A549 treated with DMSO at 1 μM for 4 hours (cell line): Measurements from ENCODE around the gene ERI2. TPM values are rescaled to one million over a fixed set of nuclear protein-coding genes. Genes with fewer than 3 reads are reported as not detected.

Experiments used
- total RNA-seq: library from RNA; stranded (reverse); fragments of 200-300 nt; extraction: Qiagen RNA extraction; gene quantifications from 5 replicates; pipeline ENCODE4 v1.2.3, GENCODE V29; 2022; ENCODE audit warnings: low read depth

Gene ERI2, protein sequence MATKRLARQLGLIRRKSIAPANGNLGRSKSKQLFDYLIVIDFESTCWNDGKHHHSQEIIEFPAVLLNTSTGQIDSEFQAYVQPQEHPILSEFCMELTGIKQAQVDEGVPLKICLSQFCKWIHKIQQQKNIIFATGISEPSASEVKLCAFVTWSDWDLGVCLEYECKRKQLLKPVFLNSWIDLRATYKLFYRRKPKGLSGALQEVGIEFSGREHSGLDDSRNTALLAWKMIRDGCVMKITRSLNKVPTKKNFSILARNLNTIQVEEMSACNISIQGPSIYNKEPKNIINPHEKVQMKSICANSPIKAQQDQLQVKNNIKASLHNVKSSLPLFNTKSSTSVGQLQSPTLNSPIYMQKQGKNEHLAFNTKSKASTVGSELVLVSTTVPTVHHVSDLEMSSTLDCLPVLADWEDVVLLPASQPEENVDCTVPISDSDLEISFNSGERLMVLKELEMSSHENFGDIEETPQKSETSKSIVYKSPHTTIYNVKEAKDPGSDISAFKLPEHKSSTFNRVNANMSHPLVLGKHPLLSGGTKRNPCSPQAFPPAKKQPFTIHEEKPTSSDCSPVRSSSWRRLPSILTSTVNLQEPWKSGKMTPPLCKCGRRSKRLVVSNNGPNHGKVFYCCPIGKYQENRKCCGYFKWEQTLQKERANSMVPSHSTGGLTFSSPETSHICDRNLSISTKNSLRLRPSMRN
- total RNA-seq = 13.1 to 16.3 TPM (median 16.2 TPM) in 5 replicates

DNA sequence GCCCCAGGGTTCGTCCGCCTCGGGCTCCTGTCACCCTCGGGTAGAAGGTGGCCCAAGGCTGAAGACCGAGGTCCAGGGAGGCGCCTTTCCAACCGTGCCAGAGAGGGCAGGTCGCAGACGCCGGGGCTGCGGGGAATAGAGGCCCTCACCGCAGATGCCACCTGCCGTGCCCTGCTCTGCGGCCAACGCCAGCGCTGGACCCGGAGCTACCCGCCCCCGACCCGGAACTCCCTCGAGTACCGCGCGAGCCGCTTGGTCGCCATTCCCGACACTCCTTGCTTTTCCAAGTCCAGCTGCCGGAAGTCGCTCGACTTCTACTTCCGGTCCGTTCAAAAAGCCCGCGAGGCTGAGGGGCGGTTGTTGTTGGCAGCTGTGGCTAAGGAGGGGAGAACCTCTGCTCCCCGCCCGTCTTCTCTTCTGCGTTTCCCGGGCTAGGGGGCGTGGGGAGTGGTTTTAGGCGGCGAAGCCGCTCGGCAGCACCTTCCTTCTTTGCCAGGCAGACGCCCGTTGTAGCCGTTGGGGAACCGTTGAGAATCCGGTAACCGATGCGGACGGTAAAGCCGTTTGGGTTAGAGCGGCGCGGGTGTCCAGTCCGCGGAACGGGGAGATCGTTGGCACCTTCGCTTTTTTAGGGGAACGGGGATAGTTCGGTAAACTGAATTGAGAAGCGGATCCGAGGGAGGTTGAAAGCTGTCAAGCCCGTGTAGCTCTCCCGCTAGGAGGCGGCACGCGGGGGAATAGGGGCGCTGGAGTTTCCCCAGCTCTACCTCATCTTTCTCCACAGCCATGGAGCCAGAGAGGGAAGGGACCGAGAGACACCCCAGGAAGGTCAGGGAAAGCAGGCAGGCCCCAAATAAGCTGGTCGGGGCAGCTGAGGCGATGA is at the start of gene ERI2, which contains the start of gene REXO5:
TSS of gene ERI2 (minus strand) at position 305 of the 883 bp plus-strand sequence. CDS start at position 263, 42 bp downstream.
TSS of gene REXO5 (plus strand) at position 360 of the 883 bp plus-strand sequence. CDS start at position 787, 427 bp downstream.

DNA sequence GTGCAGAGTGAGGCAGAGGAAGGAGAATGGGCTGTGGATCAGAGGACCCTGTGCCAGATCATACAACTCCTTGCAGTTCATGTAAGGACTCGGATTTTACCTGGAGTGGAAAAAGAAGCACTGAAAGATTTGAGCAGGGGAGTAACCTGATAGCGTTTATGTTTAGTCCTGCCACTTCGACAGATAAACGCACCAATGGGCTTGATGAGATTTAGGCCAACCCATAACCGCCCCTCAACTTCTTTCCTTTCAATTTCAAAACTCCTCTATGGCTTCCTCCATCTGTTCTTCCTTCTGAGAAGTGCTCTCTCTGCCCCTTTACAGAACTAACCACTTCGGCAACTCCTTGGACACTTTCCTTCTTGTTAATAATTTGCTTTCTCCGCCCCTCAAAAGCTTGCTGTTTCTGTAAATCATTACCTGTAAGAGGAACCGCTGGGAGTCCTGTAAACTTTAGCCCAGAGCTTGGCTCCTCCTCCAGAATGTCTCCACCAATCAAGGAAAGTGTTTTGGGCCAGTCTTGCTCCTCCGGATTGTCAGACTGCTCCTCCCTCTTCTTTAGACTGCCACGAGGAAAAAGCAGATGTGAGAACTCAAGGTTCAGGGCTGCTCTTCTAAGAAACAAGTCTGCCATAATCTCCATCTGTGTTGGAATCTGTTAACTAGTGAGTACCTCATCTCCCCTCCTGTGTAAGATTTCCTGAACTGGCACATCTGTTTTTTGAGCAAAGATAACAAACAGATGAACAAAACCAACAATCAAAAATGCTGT is 42.6 kb downstream of the ERI2 start, which contains the start of gene ACSM3:
TSS of gene ACSM3 (plus strand) at position 554 of the 772 bp plus-strand sequence. CDS start 6,021 bp downstream, outside the sequence.

Other genes with a start within 250 kb of the ERI2 start
- not detected in 5 replicates for gene ACSM2B, start 230.1 kb downstream of the ERI2 start, total RNA-seq
- gene ACSM1, start 108.8 kb downstream of the ERI2 start, total RNA-seq = not detected in 5 replicates
- 23.5 to 29.3 TPM (median 28.5 TPM) in 5 replicates for gene THUMPD1, start 64.7 kb downstream of the ERI2 start, total RNA-seq
- 3.5 to 4.6 TPM (median 4.5 TPM) in 5 replicates for gene ACSM3, start 42.5 kb downstream of the ERI2 start, total RNA-seq
- 3.9 to 4.4 TPM (median 4.2 TPM) in 5 replicates for gene REXO5, start 55 bp upstream of the ERI2 start, total RNA-seq
- 4.3 to 5.7 TPM (median 5.0 TPM) in 5 replicates for gene DCUN1D3, start 93.9 kb upstream of the ERI2 start, total RNA-seq
- 25.5 to 40.3 TPM (median 29.2 TPM) in 5 replicates for gene LYRM1, start 94.3 kb upstream of the ERI2 start, total RNA-seq